Erythroblast (primary cell): ENCODE data around the gene IL22RA1.

Source experiments
- GATA1 ChIP-seq: IDR thresholded peaks from 2 replicates; pipeline ENCODE4 v1.6.1; 2011; ENCODE audit warnings: low read depth, mild to moderate bottlenecking, control low read depth, low read length, moderate library complexity
- POLR2A ChIP-seq: IDR thresholded peaks from 2 replicates; pipeline ENCODE4 v1.6.1; 2011; ENCODE audit warnings: mild to moderate bottlenecking, low read length

DNA sequence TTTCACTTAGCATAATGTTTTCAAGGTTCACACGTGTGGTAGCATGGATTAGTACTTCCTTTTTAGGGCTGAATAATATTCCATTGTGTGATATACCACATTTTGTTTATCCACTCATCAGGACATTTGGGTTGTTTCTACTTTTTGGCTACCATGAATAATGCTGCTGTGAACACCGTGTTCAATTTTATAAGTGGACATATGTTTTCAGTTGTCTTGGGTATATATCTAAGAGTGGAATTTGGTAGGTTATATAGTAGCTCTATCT, 3.8 kb downstream of the IL22RA1 start:
- TF ChIP-seq POLR2A = no peak
- no peak for TF ChIP-seq GATA1
